HG02884 (cell line): Measurements from ENCODE around the gene EMSY.
"Not testable (repeated sequence)": the region's sequence is repeated elsewhere in the genome, so short reads cannot be mapped to it uniquely, and the experiment has no call there.

ENCODE experiments used
- ATAC-seq: cut with Tn5 transposase; IDR thresholded peaks from one replicate; pipeline ENCODE4 v1.9.1; 2021; ENCODE audit warnings: mild to moderate bottlenecking, moderate library complexity; ENCODE audit not compliant: unreplicated experiment

EMSY gene, protein sequence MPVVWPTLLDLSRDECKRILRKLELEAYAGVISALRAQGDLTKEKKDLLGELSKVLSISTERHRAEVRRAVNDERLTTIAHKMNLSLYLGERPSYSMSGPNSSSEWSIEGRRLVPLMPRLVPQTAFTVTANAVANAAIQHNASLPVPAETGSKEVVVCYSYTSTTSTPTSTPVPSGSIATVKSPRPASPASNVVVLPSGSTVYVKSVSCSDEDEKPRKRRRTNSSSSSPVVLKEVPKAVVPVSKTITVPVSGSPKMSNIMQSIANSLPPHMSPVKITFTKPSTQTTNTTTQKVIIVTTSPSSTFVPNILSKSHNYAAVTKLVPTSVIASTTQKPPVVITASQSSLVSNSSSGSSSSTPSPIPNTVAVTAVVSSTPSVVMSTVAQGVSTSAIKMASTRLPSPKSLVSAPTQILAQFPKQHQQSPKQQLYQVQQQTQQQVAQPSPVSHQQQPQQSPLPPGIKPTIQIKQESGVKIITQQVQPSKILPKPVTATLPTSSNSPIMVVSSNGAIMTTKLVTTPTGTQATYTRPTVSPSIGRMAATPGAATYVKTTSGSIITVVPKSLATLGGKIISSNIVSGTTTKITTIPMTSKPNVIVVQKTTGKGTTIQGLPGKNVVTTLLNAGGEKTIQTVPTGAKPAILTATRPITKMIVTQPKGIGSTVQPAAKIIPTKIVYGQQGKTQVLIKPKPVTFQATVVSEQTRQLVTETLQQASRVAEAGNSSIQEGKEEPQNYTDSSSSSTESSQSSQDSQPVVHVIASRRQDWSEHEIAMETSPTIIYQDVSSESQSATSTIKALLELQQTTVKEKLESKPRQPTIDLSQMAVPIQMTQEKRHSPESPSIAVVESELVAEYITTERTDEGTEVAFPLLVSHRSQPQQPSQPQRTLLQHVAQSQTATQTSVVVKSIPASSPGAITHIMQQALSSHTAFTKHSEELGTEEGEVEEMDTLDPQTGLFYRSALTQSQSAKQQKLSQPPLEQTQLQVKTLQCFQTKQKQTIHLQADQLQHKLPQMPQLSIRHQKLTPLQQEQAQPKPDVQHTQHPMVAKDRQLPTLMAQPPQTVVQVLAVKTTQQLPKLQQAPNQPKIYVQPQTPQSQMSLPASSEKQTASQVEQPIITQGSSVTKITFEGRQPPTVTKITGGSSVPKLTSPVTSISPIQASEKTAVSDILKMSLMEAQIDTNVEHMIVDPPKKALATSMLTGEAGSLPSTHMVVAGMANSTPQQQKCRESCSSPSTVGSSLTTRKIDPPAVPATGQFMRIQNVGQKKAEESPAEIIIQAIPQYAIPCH (N-terminal part only)

DNA sequence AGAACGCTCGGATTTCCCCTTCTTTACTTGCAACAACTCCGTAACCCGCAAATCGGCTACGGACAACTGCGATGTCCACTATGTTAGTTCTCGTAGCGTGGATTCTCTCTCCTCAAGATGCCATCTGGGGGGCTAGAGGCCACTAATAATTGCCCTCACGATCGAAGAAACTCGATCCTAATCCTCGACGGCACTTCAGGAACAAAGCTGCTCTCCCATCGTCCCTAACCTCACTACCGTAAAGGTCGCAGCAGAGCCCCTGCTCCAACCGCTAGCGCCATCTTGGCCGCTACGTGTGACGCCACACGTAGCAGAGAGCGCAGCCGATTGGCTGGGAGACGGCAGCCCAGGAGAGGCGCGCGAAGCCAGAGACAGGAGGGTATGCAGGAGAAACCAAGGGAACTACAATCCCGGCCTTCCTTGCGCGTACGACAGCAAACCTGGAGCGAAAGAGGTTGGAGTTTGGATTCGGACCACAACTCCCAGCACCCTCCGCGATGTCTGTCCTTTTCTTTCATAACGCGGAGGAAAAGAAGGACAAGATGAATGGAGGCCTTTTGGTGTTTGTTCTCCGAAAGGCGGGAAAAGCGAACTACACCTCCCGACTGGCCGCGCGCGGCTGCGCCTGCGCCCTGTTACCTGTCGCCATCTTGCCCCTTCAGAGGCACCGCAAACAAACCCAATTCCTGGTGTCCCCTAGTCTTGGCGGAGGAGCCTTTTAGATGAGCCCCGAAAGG, at the start of gene EMSY:
EMSY (plus strand) TSS at position 635 of the 737 bp plus-strand sequence. CDS start 1,921 bp downstream, outside the sequence.
- peak; percentile 91 for ATAC-seq

DNA sequence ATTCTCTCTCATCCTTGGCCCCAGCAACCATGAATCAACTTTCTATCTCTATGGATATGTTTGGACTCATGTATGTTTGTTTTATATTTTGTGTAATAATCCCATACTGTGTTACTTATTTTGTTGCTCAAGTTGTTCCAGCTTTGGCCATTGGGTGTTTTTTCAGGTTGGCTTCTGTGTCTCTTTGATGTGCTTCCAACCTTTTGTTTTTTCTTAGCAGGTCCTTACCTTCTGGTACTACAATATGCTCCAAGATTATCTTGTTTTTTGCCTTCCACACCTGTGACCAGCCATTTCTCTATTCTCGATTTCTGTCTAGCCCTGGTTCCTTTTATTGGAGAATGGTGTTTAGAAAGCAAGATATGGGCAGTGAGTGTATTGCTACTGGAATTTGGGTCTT, 49.5 kb upstream of the EMSY start:
- no peak for ATAC-seq

DNA sequence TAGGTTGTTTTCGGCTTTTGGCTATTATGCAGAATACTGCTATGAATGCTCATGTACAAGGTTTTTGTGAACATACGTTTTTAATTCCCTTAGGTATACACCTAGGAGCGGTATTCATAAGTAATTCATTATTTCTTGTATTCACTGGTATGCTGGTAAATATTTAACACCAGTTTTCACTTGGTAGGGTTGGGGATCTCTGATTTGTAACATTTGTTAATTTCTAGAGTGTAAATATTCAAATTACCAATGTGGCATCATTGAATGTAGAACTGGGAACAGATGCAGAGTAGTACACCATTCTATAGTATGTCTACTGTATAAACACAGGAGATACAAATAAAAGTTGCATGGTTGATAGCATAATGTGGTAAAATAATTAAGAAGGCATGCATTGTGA, 47.4 kb upstream of the EMSY start:
- no peak for ATAC-seq

DNA sequence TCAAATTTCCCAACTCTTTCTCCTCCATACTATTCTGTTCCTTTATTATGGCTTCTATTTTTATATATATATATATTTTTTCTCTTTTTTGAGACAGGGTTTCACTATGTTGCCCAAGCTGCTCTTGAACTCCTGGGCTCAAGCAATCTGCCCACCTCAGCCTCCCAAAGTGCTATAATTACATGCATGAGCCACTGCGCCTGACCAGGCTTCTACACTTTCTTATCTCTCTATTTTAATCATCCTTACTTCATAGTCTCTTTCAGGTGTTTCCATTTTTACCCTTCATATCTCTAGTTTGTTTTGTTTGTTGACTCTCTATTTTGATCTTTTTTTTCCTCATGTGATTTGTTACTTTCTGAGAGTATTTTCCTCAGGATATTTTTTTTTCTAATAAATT, 43.9 kb upstream of the EMSY start:
- ATAC-seq, result no peak

DNA sequence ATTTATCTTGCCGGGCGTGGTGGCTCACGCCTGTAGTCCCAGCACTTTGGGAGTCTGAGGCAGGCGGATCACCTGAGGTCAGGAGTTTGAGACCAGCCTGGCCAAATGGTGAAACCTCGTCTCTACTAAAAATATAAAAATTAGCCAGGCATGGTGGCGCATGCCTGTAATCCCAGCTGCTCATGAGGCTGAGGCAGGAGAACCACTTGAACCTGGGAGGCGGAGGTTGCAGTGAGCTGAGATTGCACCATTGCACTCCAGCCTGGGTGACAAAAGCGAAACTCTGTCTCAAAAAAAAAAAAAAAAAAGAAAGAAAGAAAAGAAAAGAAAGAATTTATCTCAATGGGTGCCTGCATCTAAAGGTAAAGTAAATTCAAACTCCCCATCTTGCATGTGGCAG, 43.3 kb upstream of the EMSY start:
- ATAC-seq, result not testable (repeated sequence)

DNA sequence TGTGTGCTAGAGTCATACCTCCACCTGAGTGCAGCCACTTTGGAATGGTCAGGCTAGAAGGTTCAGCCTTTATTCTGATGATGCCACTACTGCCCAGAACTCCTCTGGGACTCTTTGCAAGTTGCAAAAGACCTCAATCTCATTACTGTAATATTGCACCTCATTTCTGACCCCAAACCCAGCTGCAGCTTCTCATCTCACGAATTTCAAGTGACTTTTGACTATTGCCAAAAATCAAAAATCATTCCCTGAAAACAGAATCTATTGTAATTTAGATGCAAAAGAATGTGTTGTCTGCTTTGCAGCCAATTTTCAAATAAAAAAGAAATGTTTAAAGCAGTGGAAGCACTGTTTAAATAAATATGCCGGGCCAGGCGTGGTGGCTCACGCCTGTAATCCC, 38.5 kb upstream of the EMSY start:
- ATAC-seq, result no peak

DNA sequence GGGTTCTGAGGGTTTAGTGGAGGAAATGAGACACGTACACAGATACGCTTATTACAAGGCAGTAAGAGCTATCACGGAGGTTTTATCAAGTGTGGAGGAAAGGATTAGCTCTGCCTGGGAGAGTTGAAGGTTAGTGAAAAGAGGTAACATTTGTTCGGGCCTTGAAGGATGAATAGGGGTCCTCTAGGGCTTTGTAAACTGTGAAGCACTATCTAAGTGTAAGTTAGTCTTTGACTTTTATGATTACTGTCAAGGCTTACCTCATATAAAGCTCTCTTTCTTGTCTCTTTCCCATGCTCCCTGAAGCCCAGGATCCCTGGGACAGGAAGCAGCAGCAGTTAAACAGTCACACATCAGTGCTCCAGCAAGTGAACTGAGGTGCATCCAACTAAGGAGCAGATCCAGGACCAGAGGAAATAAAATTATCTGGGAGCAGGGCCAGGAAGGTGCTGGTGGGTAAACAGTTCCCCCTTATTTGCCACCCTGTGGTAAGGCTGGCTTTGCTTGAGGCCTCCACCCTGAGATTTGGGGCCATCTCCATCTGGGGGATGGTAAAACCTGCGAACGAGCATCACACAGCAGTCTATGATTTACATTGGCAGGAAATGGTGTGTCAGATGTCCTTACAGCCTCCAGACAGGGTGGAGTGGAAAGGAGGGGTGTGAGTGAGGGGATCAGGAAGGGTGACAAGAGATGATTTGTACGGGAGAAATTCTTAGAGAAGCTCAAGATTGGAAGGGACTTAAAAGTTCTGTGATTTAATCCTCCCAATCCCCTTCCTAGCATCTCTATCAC, 36.5 kb upstream of the EMSY start:
- no peak for ATAC-seq

DNA sequence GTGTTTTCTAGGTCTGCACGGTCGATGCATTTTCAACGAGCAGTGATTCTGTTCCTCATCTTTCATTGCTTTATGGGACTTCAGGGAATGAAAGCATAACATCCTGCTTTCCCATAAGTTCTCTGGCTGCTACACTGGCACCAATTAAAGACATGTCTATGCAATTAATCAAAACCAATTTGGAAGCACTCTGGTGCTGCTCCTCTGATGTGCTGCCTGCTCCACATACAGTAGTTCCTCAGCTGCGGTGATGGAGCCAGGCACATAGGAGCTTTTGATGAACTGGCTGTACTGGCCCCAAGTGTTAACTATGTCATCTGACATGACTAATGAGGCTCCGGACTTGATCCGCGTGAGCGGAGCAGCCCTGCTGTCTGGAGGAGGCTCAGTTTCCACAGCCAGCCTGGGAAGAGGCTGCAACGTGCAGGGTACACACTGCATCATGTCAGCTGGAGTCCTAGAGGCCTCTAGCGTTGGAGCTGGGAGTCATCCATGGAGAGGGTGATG, 33.9 kb upstream of the EMSY start:
- no peak for ATAC-seq

DNA sequence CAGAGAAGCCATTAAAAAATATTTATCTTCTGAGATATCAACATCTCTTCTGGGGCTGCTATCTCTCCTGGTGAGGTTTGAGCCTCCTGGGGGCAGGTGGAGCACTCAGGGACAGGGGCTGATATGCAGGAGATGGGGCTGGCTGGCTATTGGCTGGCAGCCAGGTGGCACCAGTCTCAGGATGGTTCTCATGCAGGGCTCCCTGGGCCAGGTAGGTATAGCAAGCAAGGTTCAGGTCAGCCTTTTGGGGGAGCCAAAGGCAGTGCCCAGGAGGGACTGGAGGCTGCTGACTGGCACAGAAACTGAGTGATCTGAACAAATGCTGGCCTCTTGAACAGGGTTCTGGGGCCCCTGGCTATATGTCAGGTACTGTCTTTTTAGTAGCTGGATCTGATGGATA, 29.7 kb upstream of the EMSY start:
- no peak for ATAC-seq

DNA sequence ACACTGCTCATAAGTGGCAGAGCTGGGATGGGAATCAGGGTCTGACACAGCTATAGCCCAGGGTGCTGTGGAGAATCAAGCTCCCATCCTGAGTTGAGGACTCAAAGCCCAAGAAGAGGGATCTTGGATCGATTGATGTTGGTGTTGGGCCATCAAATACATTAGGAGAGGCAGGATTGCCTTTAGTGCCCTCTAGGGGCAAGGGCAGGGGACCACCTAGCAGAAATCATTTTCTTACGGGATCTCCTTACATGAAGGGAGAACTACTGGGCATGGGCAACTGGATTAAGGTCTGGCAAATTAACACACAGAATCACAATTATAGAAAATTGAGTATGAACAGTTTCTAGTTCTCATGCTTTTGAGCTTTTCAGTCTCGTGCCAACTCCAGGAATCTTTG, 24.9 kb upstream of the EMSY start:
- no peak for ATAC-seq

DNA sequence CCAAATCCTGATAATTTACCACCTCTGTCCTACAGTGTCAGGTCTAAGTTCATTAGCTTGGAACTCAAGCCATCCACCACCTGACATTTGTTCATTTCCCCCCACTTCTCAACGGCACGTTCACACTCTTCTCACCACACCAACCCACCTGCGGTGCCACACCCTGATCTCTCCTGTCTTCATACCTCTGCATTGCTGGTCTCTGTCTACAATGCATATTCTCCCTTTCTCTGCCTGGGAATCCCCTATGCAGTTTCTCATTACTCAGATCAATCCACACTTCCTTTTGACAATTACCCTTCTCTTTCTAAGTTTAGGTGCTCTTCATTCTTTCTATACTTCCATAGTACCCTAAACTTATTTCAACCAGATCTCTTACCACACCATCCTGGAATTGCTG, 20.4 kb upstream of the EMSY start:
- ATAC-seq, result peak; percentile 72

DNA sequence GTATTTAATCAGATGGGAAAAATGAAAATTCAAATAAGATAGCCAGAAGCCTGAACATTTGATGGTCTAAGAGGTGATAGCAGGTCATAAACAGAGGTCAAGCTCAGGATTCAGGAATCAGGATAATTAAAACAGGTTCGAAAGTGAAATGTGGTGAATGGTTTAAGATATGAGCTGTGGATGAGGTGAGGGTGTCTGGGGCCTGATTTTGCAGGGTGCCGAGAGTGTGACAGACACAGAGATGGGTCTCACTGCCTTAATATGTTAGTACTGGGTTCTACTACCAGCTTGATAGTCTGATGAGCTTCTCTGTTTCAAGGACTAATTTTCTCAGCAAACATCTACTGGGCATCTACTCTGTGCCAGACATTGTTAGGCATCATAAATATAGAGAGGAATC, 19.9 kb upstream of the EMSY start:
- ATAC-seq, result no peak

DNA sequence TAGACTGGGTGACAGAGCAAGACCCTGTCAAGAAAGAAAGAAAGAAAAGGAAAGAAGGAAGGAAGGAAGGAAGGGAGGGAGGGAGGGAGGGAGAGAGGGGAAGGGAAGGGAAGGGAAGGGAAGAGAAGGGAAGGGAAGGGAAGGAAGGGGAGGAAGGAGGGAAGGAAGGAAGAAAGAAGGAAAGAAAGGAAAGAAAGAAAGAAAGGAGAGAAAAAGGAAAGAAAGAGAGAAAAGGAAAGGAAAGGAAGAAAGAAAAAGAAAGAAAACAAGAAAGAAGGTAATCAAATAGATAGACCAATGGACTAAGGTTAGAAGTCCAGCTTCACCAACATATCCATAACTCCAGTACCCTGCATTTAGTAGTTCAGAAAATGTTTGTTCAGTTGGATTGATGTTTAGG, 18.2 kb upstream of the EMSY start:
- no peak for ATAC-seq

DNA sequence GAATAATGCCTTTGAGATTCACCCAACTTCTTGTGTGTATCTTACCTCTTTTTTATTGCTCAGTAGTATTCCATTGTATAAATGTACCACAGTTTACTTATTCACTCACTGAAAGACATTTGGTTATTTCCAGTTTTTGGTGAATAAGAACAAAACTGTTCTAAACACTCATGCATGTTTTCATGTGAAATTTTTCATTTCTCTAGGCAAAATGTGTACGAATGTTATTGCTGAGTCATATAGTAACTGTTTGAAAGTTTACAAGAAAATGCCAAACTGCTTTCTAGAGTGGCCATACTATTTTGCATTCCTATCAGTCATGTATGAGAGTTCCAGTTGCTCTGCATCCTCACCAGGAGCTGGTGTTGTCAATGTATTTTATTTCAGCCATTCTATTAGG, 8.8 kb upstream of the EMSY start:
- ATAC-seq, result no peak

DNA sequence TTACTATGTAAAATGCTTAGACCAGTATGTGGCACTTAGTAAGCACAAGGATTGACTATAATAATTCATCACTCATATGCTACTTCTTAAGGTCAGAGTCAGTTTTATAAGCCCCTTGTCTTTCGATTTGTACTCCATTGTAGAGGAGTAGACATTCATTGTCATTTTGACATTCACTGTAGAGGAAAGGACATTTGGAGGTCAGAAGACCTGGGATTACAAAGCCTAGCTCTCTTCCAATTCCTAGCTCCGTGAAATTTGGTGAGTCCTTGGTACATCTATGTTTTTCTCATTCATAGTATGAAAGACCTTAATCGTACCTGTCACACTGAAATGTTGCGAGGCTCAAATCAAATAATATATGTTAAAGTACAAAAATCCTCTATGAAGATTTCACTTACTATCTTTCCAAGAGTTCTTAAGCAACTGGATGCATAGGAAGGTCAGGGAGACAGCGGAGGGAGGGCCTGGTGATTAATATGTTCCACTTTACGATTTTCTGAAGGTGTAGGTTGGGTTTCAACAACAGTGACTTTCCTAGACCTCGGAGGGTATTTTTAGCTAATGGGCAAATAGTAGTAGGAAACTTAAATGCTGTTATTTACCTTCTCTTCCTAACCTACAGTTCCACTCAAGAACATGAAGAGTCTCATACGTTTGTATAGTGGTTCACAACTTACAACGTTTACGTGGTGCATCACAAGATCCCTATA, 1.4 kb upstream of the EMSY start:
- ATAC-seq, result no peak

DNA sequence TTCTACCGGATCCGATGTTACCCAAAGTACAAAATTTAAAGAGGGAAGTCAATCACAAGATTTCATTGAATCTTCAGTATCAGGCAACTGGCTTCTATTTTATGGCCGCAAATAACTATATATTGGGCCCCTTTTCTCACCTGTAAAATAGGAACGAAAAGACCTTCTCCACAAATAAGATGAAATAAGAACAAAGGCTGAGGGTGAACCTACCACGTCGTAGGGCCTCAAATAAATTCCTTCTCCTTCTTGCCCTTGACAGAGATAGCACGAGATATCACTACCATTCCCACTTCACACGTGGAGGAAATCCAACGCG, 794 bp upstream of the EMSY start:
- ATAC-seq, result no peak

DNA sequence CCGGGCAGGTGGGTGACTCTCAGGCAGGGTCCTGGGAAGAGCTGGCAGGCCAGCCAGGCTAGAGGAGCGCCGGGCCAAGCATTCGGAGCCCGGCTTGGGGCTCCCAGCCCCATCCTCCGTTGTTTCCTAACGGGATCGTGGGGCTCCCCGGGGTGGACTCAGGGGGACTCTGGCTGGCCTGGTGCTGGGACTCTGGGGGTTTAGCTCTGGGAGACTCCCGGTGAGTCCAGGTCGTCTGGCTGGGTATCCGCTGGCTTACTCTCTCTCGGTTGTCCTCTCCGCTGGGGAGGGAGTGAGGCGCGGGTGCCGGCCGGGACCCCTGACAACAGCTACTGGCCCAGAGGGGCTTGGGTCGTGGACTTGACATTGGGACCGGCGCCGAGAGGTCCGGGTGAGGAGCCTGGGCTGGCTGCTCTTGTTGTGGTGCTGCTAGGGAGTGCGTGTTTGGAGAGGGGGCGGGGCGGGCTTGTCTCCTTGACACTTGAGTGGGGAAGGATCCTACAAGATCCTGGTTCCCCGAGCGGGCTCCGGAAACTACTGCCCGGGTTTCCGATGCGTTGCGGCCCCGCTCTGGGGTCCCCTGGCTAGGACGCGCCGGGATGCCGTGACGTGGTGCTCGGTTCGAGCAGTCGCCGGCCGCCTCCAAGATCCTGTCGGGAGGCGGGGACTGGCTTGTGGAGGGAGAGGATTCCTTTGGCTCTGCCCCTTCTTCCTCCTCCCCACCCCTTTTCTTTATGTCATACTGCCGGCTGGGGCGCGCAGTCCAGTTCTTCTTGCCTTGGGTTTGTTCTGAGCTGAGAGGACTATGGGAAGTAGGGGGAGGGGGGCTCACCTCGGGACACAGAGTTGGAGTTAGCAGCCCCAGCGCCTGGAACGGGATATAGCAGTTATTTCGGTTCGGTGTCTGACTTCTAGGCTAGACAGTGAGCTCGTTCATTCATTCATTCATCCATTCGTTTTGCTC, 585 bp downstream of the EMSY start:
- ATAC-seq, result peak; percentile 37

DNA sequence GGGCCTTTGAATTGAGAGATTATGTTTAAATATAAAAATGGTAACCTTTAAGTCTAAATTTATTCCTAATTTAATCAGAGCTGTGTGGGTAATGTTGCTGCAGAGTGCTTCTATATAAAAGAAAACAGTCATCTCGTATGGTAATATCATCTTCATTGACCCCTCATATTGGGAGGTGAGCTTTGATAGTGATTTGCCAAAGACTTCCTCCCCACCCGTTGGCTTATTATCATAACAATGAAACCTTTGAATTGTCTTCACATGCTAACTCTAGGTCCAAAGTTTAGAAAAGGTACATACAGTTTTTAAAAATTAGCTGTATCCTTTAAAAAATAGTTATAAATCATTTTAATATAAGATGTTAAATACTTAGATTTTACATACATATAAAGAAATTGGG, 3.7 kb downstream of the EMSY start:
- no peak for ATAC-seq
